Mesenchymal stem cell (in vitro differentiated cells and primary cell): ENCODE results near the gene CNTNAP2.

Experiments
- DNase-seq: peaks from one replicate; pipeline ENCODE4 v3.0.0-alpha.2; 2013
- H2AFZ ChIP-seq: one replicate; pipeline ENCODE4 v1.6.1; 2013; ENCODE audit warnings: low read depth, mild to moderate bottlenecking, control low read depth, inconsistent platforms, low read length, moderate library complexity
- H2AK5ac ChIP-seq: 2 replicates; pipeline ENCODE4 v1.6.1; 2013; ENCODE audit warnings: low read length, moderate library complexity, mild to moderate bottlenecking, inconsistent platforms; ENCODE audit not compliant: severe bottlenecking
- H2BK120ac ChIP-seq: one replicate; pipeline ENCODE4 v1.6.1; 2013; ENCODE audit warnings: low read depth, mild to moderate bottlenecking, inconsistent platforms, low read length, moderate library complexity
- H2BK12ac ChIP-seq, 2 experiments: one replicate each; pipeline ENCODE4 v1.6.1; 2013; ENCODE audit warnings: inconsistent platforms in 2 of 2, low read length in 2 of 2, mild to moderate bottlenecking in 2 of 2, moderate library complexity in 2 of 2, control low read depth in 1 of 2
- H2BK15ac ChIP-seq: one replicate; pipeline ENCODE4 v1.6.1; 2013; ENCODE audit warnings: mild to moderate bottlenecking, low read depth, inconsistent platforms; ENCODE audit not compliant: poor library complexity, severe bottlenecking
- H2BK5ac ChIP-seq: 2 replicates; pipeline ENCODE4 v1.6.1; 2013; ENCODE audit warnings: low read depth, mild to moderate bottlenecking, low read length, control low read depth, inconsistent platforms; ENCODE audit not compliant: poor library complexity, severe bottlenecking
- H3K14ac ChIP-seq, 2 experiments: one replicate each; pipeline ENCODE4 v1.6.1; 2013; ENCODE audit warnings: inconsistent platforms in 2 of 2, low read length in 2 of 2, control low read depth in 1 of 2, mild to moderate bottlenecking in 1 of 2, moderate library complexity in 1 of 2
- H3K18ac ChIP-seq, 2 experiments: one replicate each; pipeline ENCODE4 v1.6.1; 2013; ENCODE audit warnings: inconsistent platforms in 2 of 2, low read length in 2 of 2, control low read depth in 1 of 2, low read depth in 1 of 2, mild to moderate bottlenecking in 1 of 2
- H3K23ac ChIP-seq, 2 experiments: one replicate each; pipeline ENCODE4 v1.6.1; 2013; ENCODE audit warnings: inconsistent platforms in 2 of 2, low read length in 2 of 2, mild to moderate bottlenecking in 2 of 2, moderate library complexity in 2 of 2, control low read depth in 1 of 2
- H3K27ac ChIP-seq: 2 replicates; pipeline ENCODE4 v1.5.1; 2013; ENCODE audit warnings: mild to moderate bottlenecking, moderate library complexity, low read length, control low read depth, inconsistent platforms; ENCODE audit not compliant: poor library complexity, severe bottlenecking
- H3K27me3 ChIP-seq, 2 experiments: 2 replicates each; pipeline versions ENCODE4 v1.6.1 to v1.7.0; 2013; ENCODE audit warnings: low read length in 2 of 2, mild to moderate bottlenecking in 2 of 2, moderate library complexity in 2 of 2, control low read depth in 1 of 2, inconsistent platforms in 1 of 2; ENCODE audit not compliant: control insufficient read depth in 1 of 2, insufficient read depth in 1 of 2
- H3K36me3 ChIP-seq, 2 experiments: 2 replicates each; pipeline versions ENCODE4 v1.6.1 to v1.7.0; 2013; ENCODE audit warnings: low read length in 2 of 2, control low read depth in 1 of 2, inconsistent platforms in 1 of 2, low read depth in 1 of 2, mild to moderate bottlenecking in 1 of 2; ENCODE audit not compliant: insufficient read depth in 2 of 2, control insufficient read depth in 1 of 2
- H3K4ac ChIP-seq, 2 experiments: one replicate each; pipeline ENCODE4 v1.6.1; 2013; ENCODE audit warnings: inconsistent platforms in 2 of 2, low read length in 2 of 2, mild to moderate bottlenecking in 2 of 2, moderate library complexity in 2 of 2, control low read depth in 1 of 2, low read depth in 1 of 2
- H3K4me1 ChIP-seq: 2 replicates; pipeline ENCODE4 v1.6.1; 2013; ENCODE audit warnings: low read depth, low read length, control low read depth; ENCODE audit not compliant: control insufficient read depth, insufficient read depth
- H3K4me2 ChIP-seq: 2 replicates; pipeline ENCODE4 v1.6.1; 2013; ENCODE audit warnings: low read length, mild to moderate bottlenecking, inconsistent platforms; ENCODE audit not compliant: poor library complexity, severe bottlenecking
- H3K4me3 ChIP-seq, 2 experiments: 2 replicates each; pipeline versions ENCODE4 v1.5.1 to v1.7.0; 2013; ENCODE audit warnings: low read length in 2 of 2, mild to moderate bottlenecking in 2 of 2, control low read depth in 1 of 2, low read depth in 1 of 2; ENCODE audit not compliant: insufficient read depth in 1 of 2
- H3K79me1 ChIP-seq: replicated peaks from 2 replicates; pipeline ENCODE4 v1.6.1; 2013; ENCODE audit warnings: mild to moderate bottlenecking, control low read depth, low read length, inconsistent platforms; ENCODE audit not compliant: poor library complexity, severe bottlenecking
- H3K9ac ChIP-seq: 2 replicates; pipeline ENCODE4 v1.7.0; 2013; ENCODE audit warnings: mild to moderate bottlenecking, low read length, moderate library complexity
- H3K9me3 ChIP-seq: 2 replicates; pipeline ENCODE4 v1.7.0; 2013; ENCODE audit warnings: mild to moderate bottlenecking, low read length; ENCODE audit not compliant: control insufficient read depth
- H4K8ac ChIP-seq: one replicate; pipeline ENCODE4 v1.6.1; 2013; ENCODE audit warnings: inconsistent platforms, mild to moderate bottlenecking, low read length, moderate library complexity
- H4K91ac ChIP-seq: one replicate; pipeline ENCODE4 v1.6.1; 2013; ENCODE audit warnings: mild to moderate bottlenecking, low read length, inconsistent platforms
- WGBS: methylation state at CpG from one replicate; pipeline ENCODE4 v1.1.7; 2013; ENCODE audit warnings: mixed read lengths; 5-methylcytosine and 5-hydroxymethylcytosine counted together

Gene CNTNAP2

GRCh38 chr7:147041438-147041837 lies 924.8 kb downstream of the CNTNAP2 start:
- Histone ChIP-seq H3K4me1 (no peaks in the 10 kb centered on the region), H3K9ac (no peak overlapping the region)

GRCh38 chr7:147044941-147045340 lies 928.3 kb downstream of the CNTNAP2 start:
- H4K91ac ChIP-seq: no peak overlapping the region
- 68% methylated on average over 1 of the region's 6 CpGs for WGBS
- no peak for DNase-seq
- H3K4me2 ChIP-seq: no peak overlapping the region
- H3K9ac ChIP-seq: no peak overlapping the region
- no peaks in the 10 kb centered on the region for H3K27me3 ChIP-seq
- H3K4ac ChIP-seq: no peak overlapping the region
- no peaks in the 10 kb centered on the region for H3K36me3 ChIP-seq
- no peak overlapping the region for H4K8ac ChIP-seq
- H2BK12ac ChIP-seq: no peak overlapping the region
- H2BK5ac ChIP-seq: no peak overlapping the region
- H2AK5ac ChIP-seq: no peak overlapping the region
- H3K27ac ChIP-seq: no peak overlapping the region
- no peak overlapping the region for H2BK120ac ChIP-seq
- H3K9me3 ChIP-seq: no peaks in the 10 kb centered on the region
- no peaks in the 10 kb centered on the region for H3K4me1 ChIP-seq
- H3K18ac ChIP-seq: no peak overlapping the region
- H3K23ac ChIP-seq: no peak overlapping the region
- no peak overlapping the region for H3K4me3 ChIP-seq
- no peaks in the 10 kb centered on the region for H3K79me1 ChIP-seq
- no peak overlapping the region for H2AFZ ChIP-seq
- H3K14ac ChIP-seq: no peak overlapping the region
- H2BK15ac ChIP-seq: no peak overlapping the region

More at GRCh38 chr7:147041438-147041837, 924.8 kb downstream of the CNTNAP2 start:
- H3K14ac ChIP-seq: no peak overlapping the region
- no peak overlapping the region for H3K27ac ChIP-seq
- 100% methylated on average over 1 of the region's 2 CpGs for WGBS
- no peak for DNase-seq
- H3K4me2 ChIP-seq: no peak overlapping the region
- no peaks in the 10 kb centered on the region for H3K27me3 ChIP-seq
- no peaks in the 10 kb centered on the region for H3K36me3 ChIP-seq
- no peaks in the 10 kb centered on the region for H3K79me1 ChIP-seq
- H2BK5ac ChIP-seq: no peak overlapping the region
- H2BK12ac ChIP-seq: no peak overlapping the region
- H2AFZ ChIP-seq: no peak overlapping the region
- H2BK15ac ChIP-seq: no peak overlapping the region
- no peak overlapping the region for H4K8ac ChIP-seq
- no peak overlapping the region for H4K91ac ChIP-seq
- H3K9me3 ChIP-seq: no peaks in the 10 kb centered on the region
- H3K23ac ChIP-seq: no peak overlapping the region
- H3K4ac ChIP-seq: no peak overlapping the region
- no peak overlapping the region for H2AK5ac ChIP-seq
- H3K4me3 ChIP-seq: no peak overlapping the region
- H2BK120ac ChIP-seq: no peak overlapping the region
- no peak overlapping the region for H3K18ac ChIP-seq

GRCh38 chr7:147047696-147048095 lies 931.1 kb downstream of the CNTNAP2 start:
- no peaks in the 10 kb centered on the region for H3K4me1 ChIP-seq
- no peak overlapping the region for H4K91ac ChIP-seq
- no peaks in the 10 kb centered on the region for H3K27me3 ChIP-seq
- peaks cover 4% of the 10 kb centered on the region for H3K9me3 ChIP-seq
- no peak overlapping the region for H3K18ac ChIP-seq
- H3K4me2 ChIP-seq: no peak overlapping the region
- H2BK15ac ChIP-seq: no peak overlapping the region
- H3K36me3 ChIP-seq: no peaks in the 10 kb centered on the region
- no peak overlapping the region for H3K4me3 ChIP-seq
- no peak overlapping the region for H3K27ac ChIP-seq
- no peak overlapping the region for H3K14ac ChIP-seq
- WGBS: 73% methylated on average over 1 of the region's 2 CpGs
- H4K8ac ChIP-seq: no peak overlapping the region
- H2AFZ ChIP-seq: no peak overlapping the region
- no peak overlapping the region for H3K9ac ChIP-seq
- H2BK120ac ChIP-seq: no peak overlapping the region
- no peak overlapping the region for H2BK12ac ChIP-seq
- no peak for DNase-seq
- H2BK5ac ChIP-seq: no peak overlapping the region
- H2AK5ac ChIP-seq: no peak overlapping the region
- H3K79me1 ChIP-seq: no peaks in the 10 kb centered on the region
- no peak overlapping the region for H3K4ac ChIP-seq
- H3K23ac ChIP-seq: no peak overlapping the region

- Histone ChIP-seq H2BK15ac (no peak overlapping the region), H3K36me3 (no peaks in the 10 kb centered on the region), H4K91ac (no peak overlapping the region), H3K79me1 (no peaks in the 10 kb centered on the region), H2AK5ac (no peak overlapping the region), H3K4me1 (no peaks in the 10 kb centered on the region), H3K4me3 (no peak overlapping the region), H2AFZ (no peak overlapping the region), H3K27me3 (no peaks in the 10 kb centered on the region), H3K23ac (no peak overlapping the region), H3K18ac (no peak overlapping the region), H3K4me2 (no peak overlapping the region), H3K14ac (no peak overlapping the region), H2BK5ac (no peak overlapping the region), H2BK12ac (no peak overlapping the region), H3K9me3 (peaks cover 4% of the 10 kb centered on the region), H3K27ac (no peak overlapping the region), H4K8ac (no peak overlapping the region), H3K9ac (no peak overlapping the region), H2BK120ac (no peak overlapping the region), H3K4ac (no peak overlapping the region)
- WGBS: 68% methylated on average over 3 of the region's 5 CpGs
- DNase-seq: no peak
Observed at GRCh38 chr7:147048864-147049263, 932.3 kb downstream of the CNTNAP2 start.
